ENCODE results near the gene EPM2A.

Gene EPM2A

DNA sequence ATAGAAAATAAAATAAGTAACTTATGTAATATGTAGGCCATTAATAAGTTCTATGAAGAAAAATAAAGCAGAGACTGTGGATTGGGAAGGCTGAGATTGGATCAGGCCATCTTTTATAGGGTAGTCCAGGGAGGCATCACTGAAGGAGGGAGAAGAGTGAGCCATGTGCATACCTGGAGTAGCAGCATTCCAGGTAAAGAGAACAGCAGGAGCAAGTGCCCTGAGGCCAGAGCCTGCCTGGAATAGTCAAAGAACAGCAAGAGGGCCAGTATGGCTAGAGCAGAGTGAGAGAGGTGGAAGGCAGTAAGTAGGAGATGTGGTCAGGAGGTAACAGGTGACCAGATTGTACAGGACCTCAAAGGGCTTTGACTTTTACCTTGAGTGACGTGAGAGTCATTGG is 112.1 kb downstream of the EPM2A start:
- TF ChIP-seq, protein P1, sequence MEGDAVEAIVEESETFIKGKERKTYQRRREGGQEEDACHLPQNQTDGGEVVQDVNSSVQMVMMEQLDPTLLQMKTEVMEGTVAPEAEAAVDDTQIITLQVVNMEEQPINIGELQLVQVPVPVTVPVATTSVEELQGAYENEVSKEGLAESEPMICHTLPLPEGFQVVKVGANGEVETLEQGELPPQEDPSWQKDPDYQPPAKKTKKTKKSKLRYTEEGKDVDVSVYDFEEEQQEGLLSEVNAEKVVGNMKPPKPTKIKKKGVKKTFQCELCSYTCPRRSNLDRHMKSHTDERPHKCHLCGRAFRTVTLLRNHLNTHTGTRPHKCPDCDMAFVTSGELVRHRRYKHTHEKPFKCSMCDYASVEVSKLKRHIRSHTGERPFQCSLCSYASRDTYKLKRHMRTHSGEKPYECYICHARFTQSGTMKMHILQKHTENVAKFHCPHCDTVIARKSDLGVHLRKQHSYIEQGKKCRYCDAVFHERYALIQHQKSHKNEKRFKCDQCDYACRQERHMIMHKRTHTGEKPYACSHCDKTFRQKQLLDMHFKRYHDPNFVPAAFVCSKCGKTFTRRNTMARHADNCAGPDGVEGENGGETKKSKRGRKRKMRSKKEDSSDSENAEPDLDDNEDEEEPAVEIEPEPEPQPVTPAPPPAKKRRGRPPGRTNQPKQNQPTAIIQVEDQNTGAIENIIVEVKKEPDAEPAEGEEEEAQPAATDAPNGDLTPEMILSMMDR (IDR thresholded peaks at IDR 0.05) = no peak

- TF ChIP-seq, protein P1 (IDR thresholded peaks at IDR 0.05) = no peak
These were observed 113.5 kb downstream of the EPM2A start for GRCh38 chr6:145621776-145622175.

DNA sequence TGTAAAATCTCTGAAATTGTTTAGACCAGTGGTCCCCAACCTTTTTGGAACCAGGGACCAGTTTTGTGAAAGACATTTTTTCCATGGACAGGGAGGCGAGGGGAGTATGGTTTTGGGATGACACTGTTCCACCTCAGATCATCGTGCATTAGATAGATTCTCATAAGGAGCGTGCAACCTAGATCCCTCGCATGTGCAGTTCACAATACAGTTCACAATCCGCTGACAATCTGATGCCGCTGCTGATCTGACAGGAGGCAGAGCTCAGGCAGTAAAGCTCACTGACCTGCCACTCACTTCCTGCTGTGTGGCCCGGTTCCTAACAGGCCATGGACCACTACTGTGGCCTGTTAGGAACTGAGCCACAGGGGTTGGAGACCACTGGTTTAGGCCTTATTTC is 115.2 kb downstream of the EPM2A start:
- TF ChIP-seq, protein P1 (IDR thresholded peaks at IDR 0.05) = no peak

DNA sequence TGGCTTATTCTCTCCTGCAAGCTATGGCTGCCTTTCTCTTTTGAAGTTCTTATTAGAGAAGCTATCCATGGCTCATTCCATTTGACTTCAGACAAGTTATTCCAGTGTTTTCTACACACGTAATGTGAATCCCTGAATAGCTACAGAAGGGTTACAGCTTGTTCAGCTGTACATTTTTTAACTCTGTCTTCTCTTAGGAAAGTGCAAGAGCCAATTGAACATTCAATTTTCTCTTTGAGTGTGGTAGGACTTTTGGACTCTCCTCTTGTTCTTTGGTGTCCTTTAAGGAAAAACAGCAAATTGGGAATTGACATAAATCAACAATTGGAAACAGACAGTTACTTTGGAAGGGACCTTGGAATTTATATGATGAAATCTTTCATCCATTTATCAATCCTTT is 125.8 kb downstream of the EPM2A start:
- TF ChIP-seq, protein P1 (IDR thresholded peaks at IDR 0.05) = no peak

GRCh38 chr6:145608850-145609249 is 126.5 kb downstream of the EPM2A start:
- TF ChIP-seq, protein P1 (IDR thresholded peaks at IDR 0.05) = no peak

- TF ChIP-seq, protein P1 (IDR thresholded peaks at IDR 0.05) = no peak
These were observed 131.3 kb downstream of the EPM2A start for GRCh38 chr6:145603991-145604390.

DNA sequence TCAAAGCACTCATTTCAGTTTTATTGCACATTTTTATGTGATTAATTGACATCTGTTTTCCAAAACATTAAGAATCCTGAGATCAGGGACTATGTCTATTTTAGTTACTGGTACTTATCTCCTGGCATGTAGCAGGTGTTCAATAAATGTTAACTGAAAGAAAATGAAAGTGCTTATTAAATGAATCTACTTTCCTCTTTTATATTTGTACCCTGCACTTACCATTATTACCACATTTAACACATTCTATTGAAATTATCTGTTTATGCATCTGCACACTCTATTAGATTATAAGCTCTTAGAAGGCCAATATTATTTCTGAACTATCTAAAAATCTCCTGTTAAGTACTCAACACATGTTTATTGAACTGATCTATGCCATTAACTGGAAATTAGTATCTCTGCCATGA is 131.9 kb downstream of the EPM2A start:
- TF ChIP-seq, protein P1 (IDR thresholded peaks at IDR 0.05) = no peak

DNA sequence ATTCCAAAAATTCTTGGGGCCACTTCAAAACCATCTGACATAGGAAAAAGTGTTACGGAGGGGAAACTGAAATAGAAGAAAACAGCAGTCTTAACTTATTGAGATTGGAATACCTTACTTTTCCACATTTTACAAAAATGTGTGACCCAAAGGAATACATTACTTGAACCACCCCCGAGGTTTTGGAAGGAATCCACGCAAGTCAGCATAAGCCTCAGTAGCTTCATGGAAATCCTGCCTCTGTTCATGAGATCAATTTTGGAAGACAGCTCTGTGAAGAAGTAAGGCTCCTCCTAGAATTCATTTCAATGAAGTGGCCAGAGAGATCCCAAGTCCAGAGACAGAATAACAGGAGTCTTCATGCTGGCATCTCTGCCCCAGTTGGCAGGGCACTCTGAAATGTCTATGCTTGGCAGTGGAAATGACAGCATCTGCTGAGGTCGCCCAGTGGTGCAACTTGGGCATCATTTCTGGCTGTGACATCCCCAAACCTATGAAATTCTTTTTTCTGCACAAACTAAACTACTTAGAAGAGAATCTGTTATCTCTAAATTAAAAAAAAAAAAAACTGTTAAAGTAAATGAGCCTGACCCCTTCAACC is 132.5 kb downstream of the EPM2A start:
- TF ChIP-seq, protein P1 (IDR thresholded peaks at IDR 0.05) = no peak
